ENCODE measurements around the gene PLAAT2. TPM values are rescaled to one million over a fixed set of nuclear protein-coding genes. Genes with fewer than 3 reads are reported as not detected.
"Not testable (repeated sequence)": the region's sequence is repeated elsewhere in the genome, so short reads cannot be mapped to it uniquely, and the experiment has no call there.

PLAAT2 gene
- total RNA-seq, 1 donor from 2014 or later = not detected

- H3K9me3 Mint-ChIP-seq (ENCODE audit: low read depth) = no peaks in the 10 kb centered on the region
- H3K4me1 Mint-ChIP-seq (ENCODE audit: low read depth) = peaks cover 57% of the 10 kb centered on the region
- DNase-seq (ENCODE audit: low spot score) = no peak
- no peak for TF ChIP-seq CTCF (IDR thresholded peaks at IDR 0.05)
- H3K27ac Mint-ChIP-seq (ENCODE audit: unreplicated experiment) = peak overlapping the region; percentile 81
- H3K27me3 Mint-ChIP-seq (ENCODE audit: low read depth) = no peaks in the 10 kb centered on the region
- no peaks in the 10 kb centered on the region for H3K36me3 Mint-ChIP-seq (ENCODE audit: low read depth)
- H3K4me3 Mint-ChIP-seq (ENCODE audit: unreplicated experiment) = no peak overlapping the region
Measured at GRCh38 chr11:63609536-63609935, 46.4 kb upstream of the PLAAT2 start.

- Mint-ChIP-seq H3K27me3 (ENCODE audit: low read depth) (no peaks in the 10 kb centered on the region), H3K36me3 (ENCODE audit: low read depth) (no peaks in the 10 kb centered on the region), H3K9me3 (ENCODE audit: low read depth) (no peaks in the 10 kb centered on the region), H3K4me1 (ENCODE audit: low read depth) (peaks cover 57% of the 10 kb centered on the region), H3K4me3 (ENCODE audit: unreplicated experiment) (no peak overlapping the region), H3K27ac (ENCODE audit: unreplicated experiment) (peak overlapping the region; percentile 81)
- TF ChIP-seq CTCF (IDR thresholded peaks at IDR 0.05) = no peak
- DNase-seq (ENCODE audit: low spot score) = no peak
Measured at GRCh38 chr11:63608353-63609345, 45.5 kb upstream of the PLAAT2 start.

- Mint-ChIP-seq H3K4me1 (ENCODE audit: low read depth) (peaks cover 19% of the 10 kb centered on the region), H3K27me3 (ENCODE audit: low read depth) (no peaks in the 10 kb centered on the region), H3K36me3 (ENCODE audit: low read depth) (no peaks in the 10 kb centered on the region), H3K27ac (ENCODE audit: unreplicated experiment) (peak overlapping the region; percentile 71), H3K9me3 (ENCODE audit: low read depth) (no peaks in the 10 kb centered on the region), H3K4me3 (ENCODE audit: unreplicated experiment) (no peak overlapping the region)
- DNase-seq (ENCODE audit: low spot score) = no peak
- TF ChIP-seq CTCF (IDR thresholded peaks at IDR 0.05) = no peak
Measured at GRCh38 chr11:63603180-63603518, 40.0 kb upstream of the PLAAT2 start.

- not testable (repeated sequence) for H3K36me3 Mint-ChIP-seq (ENCODE audit: low read depth); H3K9me3 Mint-ChIP-seq (ENCODE audit: low read depth); DNase-seq (ENCODE audit: low spot score); H3K4me3 Mint-ChIP-seq (ENCODE audit: unreplicated experiment); H3K27me3 Mint-ChIP-seq (ENCODE audit: low read depth)
- Mint-ChIP-seq H3K4me1 (ENCODE audit: low read depth) (peaks cover 17% of the 10 kb centered on the region), H3K27ac (ENCODE audit: unreplicated experiment) (peak overlapping the region; percentile 71)
Measured at GRCh38 chr11:63602290-63603179, 39.4 kb upstream of the PLAAT2 start.

GRCh38 chr11:63599211-63600122 is 36.3 kb upstream of the PLAAT2 start:
- DNase-seq (ENCODE audit: low spot score) = no peak
- Mint-ChIP-seq H3K36me3 (ENCODE audit: low read depth) (peaks cover 4% of the 10 kb centered on the region), H3K9me3 (ENCODE audit: low read depth) (no peaks in the 10 kb centered on the region), H3K4me3 (ENCODE audit: unreplicated experiment) (no peak overlapping the region), H3K27me3 (ENCODE audit: low read depth) (no peaks in the 10 kb centered on the region), H3K4me1 (ENCODE audit: low read depth) (peaks cover 20% of the 10 kb centered on the region), H3K27ac (ENCODE audit: unreplicated experiment) (no peak overlapping the region)
- no peak for TF ChIP-seq CTCF (IDR thresholded peaks at IDR 0.05)

All from chondrocyte (in vitro differentiated cells).